HG03159 (cell line): Measurements from ENCODE around the gene MAPK12.

Source experiments
- ATAC-seq: cut with Tn5 transposase; IDR thresholded peaks from one replicate; pipeline ENCODE4 v1.9.1; 2021; ENCODE audit warnings: mild to moderate bottlenecking, moderate library complexity; ENCODE audit not compliant: unreplicated experiment

Gene MAPK12

DNA sequence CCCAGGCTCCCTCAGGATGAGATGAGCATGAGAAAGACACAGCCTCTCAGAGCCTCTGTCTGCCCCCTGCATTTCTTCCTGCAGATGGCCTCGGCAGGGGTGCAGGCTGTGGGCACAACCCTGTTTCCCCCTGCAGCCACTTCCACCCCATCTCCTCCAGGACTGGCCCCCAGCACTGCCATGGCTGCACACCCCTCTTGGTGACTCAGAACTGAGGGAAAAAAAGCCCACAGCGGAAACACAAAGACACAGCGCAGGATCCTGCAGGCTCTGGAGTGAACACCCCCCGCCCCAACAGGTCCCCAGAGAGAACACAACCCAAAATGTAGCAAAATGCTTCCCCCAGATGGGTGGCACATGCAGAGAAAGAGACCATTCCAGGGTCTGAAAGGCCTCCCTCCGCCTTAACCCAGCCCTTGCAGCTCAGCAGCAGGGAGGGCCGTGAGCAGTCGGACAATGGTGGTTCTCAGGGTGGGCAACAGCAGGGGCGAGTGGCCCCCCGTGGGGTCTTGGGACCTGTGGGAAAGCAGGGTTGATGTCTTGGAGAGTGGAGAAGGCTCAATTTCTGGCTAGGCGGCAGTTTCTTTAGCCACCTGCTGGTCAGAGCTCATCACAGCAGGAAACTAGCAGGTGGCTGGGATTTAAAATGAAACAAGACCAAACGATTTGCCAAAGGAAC lies 24.6 kb downstream of the MAPK12 start:
- ATAC-seq = no peak

DNA sequence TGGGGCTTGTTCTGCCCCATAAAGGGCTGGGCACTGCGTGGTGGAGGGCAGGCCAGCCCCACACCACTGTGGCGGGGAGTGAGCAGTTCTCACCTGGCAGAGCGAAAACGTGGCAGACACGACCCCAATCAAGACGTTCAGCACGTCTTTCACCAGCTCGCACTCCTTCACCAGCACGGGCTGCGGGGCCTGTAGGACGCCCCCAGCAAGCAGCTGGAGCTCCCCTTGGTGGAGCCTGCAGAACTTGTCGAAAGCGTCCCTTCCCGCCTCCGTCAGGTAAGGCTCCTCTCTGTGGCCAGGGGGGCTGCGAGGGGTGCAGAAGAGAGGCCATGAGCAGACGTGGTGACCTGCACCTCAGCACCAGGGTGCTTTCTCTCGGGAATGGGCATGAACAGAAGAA lies 28.3 kb downstream of the MAPK12 start:
- no peak for ATAC-seq

DNA sequence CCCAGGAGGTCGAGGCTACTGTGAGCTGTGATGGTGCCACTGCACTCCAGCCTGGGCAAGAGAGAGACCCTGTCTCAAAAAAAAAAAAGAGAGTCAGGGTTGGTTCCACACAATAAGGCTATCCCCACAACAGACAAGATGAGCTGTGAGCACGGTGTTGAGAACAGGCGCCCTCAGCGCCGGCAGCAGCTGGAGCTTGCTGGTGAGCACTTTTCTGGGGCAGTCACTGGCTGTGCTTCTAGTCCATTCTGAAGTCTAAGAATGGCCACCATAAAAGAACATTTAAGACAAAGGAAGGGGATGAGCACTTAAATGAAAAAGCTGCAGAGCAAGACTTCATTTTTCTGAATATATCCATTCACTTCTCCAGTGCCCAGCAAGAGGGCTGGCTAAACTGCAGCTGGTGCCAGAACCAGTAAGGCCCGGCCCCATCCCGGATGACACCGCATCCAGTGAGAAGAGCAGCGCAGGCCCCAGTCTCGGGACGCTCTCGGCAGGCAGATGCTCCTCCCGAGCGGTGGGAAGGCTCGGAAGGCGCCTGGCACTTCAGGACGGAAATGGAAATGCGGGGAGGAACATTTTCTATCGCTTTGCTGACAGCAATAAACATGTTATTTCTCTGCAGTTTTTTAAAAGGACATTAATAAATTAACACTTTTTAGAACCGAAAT lies 28.9 kb downstream of the MAPK12 start:
- ATAC-seq = no peak

DNA sequence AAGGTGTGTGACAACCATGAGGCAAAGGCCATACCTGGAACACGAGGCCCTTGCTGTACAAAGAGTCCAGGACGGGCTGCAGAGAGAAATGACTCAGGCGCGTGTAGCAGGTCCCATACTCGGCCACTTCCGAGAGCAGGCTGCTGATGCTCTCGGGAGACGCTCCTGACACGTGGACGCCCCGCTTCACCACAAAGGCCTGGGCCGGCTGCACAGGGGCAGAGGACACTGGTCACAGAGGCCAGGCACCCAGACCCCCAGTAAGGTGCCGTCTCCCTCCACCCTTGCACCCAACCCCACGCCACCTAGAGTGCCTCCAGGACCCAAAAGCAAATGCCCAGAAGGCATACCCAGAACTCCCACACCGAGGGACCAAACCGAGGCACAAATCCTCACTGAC lies 32.1 kb downstream of the MAPK12 start:
- ATAC-seq = no peak

DNA sequence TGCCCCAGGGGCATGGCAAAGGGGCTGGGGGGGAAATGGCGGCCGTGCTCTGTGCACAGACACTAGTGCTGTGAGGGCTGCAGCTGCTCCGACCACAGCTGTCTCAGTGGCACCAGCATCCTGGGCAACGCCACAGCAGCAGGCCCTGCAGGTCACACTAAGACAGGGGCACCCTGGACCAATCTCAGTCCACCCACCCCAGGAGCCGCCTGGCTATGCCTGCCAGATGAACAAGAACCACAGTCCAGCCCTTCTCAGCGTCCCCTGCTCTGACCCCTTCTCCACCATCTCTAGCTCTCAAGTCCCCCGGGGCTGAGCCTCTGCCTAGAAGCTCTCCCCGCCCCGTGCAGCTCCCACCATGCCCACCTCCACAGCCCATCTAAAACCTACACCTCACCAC lies 33.1 kb downstream of the MAPK12 start:
- no peak for ATAC-seq

DNA sequence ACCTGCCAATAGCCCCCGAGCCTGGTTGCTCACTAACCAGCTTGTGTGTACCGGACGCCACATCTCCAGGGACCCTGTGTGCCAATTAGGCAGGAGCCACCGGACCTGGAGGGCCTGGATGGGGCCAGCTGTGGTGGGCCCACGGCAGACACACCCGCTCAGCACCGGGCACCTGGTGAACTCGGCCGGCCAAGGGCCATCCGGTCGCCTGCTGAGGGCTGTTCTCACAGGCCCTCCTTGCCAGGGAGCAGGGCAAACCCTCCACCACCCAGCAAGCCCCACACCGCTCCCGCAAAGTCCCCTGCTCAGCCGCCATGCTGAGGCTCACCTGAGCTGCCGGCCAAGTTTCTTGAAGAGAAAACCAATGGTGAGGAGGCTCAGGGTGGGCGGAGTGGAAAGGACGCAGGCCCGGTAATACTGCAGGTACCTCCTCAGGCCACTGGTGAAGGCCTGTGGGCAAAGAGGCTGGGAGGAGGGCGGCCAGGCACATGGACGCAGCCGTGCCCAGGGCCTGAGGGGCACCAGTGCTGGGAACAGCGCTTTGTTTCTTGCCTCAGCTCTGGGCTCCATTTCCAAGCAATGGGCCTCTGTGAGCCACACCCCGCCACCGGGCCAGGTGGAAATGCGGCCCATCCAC lies 33.8 kb downstream of the MAPK12 start:
- ATAC-seq = no peak

DNA sequence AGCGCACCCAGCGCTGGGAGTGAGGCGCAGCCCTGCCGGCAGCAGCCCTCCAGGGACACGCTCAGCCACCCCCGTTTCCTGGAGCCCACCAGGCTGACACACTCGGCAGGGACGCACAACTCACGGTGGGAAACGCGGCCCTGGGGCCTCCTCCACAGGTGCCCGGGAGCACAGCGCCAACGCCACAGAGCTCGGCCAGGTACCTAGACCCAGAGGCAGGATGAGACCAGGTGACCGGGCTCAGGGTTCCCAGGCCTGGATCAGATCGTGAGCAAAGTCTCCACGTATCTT lies 34.7 kb downstream of the MAPK12 start:
- ATAC-seq = no peak

DNA sequence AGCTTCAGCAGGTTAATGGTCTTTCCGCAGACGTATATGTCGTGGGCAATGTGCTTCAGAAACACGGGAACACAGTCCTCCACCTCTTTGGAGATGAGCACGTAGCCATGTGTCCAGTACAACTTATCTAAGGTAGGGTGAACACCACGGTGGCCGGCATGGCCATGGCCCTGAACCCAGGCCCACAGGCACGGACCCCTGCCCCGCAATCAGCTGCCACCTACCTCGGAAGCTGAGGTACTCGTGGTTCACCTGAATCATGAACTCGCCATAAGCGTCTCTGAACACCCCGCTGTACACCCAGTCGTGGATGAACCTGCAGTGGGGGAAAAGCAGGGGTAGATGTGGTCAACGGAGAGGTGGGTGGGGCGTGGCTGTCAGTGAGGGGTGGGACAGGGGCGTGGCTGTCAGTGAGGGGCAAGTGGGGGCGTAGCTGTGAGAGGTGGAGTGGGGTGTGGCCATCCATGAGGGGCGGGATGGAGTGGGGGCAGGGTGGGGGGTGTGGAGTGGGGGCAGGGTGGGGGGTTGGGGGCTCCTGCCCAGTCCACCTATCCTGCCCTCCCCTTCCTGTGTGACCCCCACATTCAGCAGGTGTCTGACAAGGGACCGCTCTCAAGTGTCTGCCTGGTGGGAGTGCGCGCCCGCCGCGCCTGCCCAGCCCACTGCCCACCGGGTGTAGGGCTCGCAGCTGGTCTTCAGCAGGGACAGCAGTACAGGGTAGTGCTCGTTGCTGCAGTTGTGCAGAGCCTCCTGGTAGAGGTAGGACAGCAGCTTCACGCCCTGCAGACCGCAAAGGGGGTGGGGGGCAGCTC lies 35.2 kb downstream of the MAPK12 start:
- no peak for ATAC-seq

DNA sequence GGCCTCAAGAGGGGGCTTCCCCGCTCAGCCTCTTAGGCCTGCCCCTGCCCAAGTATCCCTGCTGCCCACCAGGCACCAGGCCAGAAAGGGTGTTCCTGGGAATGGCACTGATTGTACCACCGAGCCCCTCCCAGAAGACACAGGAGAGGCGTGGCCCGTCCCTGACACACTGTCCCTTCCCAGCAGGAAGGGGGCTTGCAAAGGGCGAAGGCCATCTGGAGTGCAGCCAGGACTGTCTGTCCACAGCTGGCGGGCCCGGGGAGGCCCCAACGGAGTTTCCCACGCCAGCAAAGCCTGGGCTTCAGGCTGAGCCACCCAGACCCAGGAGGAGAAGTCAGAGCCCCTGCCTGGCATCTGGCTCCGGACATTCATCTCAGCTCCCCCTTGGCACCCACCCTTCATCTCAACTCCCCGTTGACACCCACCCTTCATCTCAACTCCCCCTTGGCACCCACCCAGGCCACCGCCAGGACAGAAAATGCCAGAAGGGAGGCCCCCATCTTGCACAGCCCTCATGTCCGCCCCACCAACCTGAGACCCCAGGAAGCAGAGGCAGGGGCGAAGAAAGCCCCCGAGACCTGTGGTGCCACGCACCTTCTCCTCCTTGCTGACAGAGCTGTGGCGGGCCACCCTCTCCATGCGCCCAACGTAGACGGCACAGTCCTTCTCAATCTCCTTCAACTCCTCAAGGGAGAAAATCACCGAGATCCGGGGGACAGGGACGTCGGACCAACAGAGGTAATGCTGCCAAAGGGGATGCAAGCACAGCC lies 36.1 kb downstream of the MAPK12 start:
- ATAC-seq = no peak

DNA sequence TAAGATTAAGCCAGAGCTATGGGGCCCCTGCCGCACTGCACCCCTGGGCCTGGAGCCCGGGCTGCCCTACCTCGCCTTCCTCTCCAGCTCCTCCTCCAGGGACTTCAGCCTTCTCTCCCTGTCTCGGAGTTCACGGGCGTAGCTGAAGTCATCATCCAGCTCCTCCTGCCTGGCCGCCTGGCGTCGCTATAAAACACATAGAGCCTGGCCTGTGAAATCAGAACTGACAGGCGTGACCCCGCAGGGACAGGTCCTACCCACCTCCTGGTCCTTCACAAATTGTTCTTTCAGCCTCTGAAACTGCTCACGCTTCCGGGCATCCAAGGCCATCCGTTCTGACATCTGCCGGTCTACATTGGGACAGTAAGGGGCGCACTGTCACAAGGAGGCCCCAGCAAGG lies 37.4 kb downstream of the MAPK12 start:
- no peak for ATAC-seq

DNA sequence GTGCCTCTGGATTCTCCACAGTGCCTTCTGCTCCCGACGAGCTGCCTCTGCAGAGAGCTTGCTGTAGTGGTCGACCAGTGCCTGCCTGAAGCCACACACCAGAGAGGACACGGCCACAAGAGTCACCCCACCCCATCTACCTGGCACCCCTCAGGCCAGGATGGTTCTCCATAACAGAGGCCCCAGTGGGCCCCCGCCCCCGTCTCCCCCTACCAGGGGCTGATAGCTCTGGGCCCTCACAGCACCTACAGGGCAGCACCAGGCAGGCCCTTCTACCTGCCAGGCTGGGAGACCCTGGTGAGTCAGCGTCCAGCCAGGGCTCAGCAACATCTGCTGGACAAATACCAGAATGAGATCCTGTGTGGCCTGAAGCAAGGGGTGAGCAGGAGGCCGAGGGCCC lies 39.0 kb downstream of the MAPK12 start:
- no peak for ATAC-seq

DNA sequence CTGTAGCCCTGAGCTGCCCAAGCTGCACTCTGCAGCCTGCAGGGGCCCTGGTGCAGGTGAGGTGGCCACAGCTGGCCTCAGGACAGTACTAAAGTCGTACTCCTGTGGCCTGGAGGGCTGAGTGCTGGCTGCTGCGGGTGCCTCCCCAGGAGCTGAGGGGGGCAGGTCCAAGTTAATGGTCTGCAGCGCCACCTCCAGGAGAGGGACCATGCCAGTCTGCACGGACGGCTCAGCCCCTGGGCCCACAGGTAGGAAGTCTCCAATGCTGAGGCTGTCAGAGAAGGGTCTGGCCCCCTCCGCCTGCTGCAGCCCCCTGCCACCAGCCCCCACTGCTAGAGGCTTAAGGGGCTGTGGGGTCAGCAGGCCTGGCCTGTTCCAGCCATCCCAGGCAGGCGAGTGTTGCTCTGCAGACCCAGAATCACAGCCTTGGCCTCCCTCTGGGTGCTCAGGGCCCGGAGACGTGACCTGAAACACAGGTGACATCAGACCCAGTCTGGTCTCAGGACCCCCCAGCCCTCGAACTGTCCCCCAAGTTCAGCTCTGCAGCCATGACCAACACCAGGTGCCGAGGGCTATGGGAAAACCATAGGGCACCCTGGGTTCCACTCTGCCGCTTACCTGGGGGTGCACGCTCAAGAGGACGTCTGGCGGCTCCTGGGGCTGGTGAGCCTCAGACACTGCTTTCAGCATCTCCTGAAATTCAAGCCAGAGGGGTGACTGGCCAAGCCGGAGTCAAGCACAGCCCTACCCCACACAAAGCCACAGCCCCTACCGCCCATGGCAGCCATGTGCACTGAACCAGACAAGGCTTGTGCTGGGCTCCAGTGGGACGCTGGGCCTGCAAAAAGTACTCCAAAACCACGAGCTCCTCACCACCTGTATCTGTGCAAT lies 39.8 kb downstream of the MAPK12 start:
- ATAC-seq = no peak

DNA sequence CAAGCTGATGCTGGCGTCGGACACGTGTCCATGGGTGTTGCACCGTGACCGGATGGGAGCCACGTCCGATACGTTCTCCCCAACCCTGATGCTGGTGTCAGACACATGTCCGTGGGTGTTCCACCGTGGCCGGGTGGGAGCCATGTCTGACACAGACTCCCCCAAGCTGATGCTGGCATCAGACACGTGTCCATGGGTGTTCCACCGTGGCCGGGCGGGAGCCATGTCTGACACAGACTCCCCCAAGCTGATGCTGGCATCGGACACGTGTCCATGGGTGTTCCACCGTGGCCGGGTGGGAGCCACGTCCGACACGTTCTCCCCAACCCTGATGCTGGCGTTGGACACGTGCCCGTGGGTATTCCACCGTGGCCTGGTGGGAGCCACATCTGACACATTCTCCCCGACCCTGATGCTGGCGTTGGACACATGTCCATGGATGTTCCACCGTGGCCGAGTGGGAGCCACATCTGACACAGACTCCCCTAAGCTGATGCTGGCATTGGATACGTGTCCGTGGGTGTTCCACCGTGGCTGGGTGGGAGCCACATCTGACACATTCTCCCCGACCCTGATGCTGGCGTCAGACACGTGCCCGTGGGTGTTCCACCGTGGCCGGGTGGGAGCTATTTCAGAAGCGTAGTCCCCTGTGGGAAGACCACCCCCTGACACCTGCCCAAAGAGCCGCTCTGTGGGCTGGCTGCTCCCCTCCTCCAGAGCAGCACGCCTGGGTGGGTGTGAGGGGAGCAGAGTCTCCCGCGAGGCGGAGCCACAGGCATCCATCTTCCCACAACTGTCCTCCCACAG lies 40.7 kb downstream of the MAPK12 start:
- ATAC-seq = no peak

DNA sequence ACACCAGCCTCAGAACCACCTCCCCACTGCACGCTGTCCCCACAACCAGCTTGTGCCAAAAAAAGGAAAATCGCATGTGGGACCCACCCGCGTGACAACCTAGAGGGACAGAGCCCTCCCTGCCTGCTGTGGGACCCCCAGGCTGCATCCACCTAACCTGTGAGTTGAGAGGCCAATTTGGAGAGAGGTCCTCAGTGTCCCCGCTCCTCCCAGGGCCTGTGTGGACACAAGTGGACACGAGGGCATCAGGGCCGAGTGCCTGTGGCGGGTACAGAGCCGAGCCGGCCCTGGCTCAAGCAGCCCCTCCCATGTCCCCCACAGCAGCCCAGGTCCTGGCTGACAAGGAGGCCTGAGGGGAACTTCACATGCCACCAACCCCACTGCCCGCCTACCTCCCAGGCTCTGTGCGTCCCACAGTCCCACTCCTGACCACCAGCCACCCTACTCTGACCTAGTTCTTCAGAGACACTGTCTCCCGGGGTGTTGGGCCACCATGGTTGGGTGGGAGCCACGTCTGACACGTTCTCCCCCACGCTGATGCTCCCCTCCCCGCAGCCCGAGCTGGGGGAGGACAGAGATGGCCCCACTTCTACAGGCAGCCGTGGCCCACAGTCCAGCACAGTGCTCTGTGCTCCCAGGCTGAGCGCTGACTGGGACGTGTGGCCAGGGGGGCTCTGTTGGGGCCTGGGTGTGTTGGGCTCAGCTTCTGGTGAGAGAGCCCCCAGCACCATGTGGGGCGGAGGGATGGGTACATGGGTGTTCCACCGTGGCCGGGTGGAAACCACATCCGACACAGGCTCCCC lies 41.5 kb downstream of the MAPK12 start:
- ATAC-seq = no peak

DNA sequence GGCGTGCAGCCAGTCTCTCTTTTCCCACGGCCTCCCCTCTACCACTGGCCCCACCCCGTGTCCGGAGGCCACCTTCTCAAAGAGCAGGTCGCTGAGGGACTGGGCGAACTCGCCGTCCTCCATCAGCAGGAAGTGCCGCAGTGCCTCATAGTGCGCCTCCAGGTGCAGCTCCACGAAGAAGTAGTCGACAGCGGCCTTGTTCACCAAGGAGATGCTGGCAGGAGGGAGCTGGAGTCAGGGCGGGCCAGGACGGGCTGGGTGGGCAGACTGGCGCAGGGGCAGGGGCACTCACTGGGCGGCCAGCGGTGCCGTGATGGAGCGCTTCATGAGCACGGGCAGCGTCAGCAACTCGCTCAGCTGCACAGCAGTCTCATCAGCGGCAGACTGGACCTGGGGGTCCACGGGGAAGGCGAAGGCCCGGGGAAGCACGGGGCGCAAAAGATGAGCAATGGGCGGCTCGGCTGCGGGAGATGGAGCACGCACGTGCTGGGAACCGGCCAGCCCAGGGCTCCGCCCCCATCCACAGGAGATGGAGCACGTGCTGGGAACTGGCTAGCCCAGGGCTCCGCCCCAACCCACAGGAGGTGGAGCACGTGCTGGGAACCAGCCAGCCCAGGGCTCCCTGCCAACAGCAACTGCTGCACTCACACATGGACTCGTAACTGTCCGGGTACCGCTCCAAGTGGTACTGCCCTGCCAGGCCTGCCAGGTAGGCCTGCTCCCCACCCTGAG lies 42.3 kb downstream of the MAPK12 start:
- ATAC-seq = no peak

DNA sequence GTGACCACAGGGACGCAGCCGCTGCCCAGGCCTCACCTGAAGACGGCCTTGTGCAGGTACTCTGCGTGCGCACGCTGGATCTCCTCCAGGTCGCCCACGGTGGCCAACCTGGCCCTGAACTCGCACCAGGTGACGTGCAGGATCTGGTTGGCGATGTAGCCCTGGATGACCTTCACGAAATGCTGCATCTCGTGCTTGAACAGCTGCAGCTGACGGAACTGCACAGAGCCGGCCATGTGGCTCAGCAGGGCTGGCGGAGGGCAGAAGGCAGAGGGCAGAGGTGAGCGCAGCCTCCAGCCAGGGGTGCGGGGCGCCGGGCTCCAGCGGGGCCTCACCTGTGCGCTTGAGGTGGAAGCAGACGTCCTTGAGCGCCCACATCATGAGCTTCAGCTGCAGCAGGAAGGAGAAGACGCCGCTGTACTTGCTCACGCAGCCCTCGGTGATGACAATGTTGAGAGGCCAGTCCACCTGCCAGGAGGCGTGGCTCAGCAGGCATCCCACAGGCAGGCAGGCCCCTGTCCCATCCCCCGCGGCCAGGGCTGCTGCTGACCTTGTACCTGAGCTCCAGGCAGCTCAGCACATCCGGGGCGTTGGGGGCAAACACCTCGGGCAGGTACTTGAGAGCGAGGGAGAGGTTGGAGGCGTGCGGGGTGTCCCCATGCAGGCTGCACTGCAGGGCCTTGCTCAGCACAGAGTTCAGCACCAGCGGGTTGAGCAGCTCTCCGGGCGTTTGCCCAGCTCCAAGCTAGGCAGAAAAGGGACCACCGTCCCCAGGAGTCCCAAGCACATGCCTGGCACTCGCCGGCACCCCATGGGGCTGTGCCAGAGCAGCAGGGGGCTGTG lies 43.1 kb downstream of the MAPK12 start:
- ATAC-seq = no peak
